A549 (cell line): ENCODE results near the gene DTNA. TPM values are rescaled to one million over a fixed set of nuclear protein-coding genes. Genes with fewer than 3 reads are reported as not detected.

Source experiments
- ATAC-seq, 2 experiments: fragments of 200-7000 bp in 1 of 2; fragments of >200 bp in 1 of 2; cut with Nextera tagmentation in 1 of 2; cut with Tn5 transposase in 1 of 2; 3 replicates each; pipeline versions ENCODE4 v1.8.0 to v1.9.1; 2018 to 2020; ENCODE audit warnings: mild to moderate bottlenecking in 1 of 2, moderate library complexity in 1 of 2
- CTCF ChIA-PET: fragments of 300-600 bp; sonication (Branson Sonifier 250); formaldehyde crosslinking; extraction: SDS; loops from one replicate; lab custom pipeline; 2021; ENCODE audit warnings: antibody characterized with exemption, inconsistent platforms; lab: Yijun Ruan, JAX
- POLR2A ChIA-PET: fragments of 350-600 bp; formaldehyde crosslinking; extraction: SDS; loops from one replicate; lab custom pipeline; 2021; ENCODE audit warnings: antibody characterized with exemption, inconsistent platforms; lab: Yijun Ruan, JAX
- DNase-seq, 2 experiments: peaks; one replicate each; pipeline versions ENCODE4 v3.0.0 to v3.0.0-alpha.2; 2011 to 2016; ENCODE audit warnings: low read depth in 1 of 2, low spot score in 1 of 2
- FAIRE-seq: peaks from 2 replicates; lab custom pipeline; 2011; peaks lifted over from hg19 to GRCh38; lab: Jason Lieb, UNC
- H3K27ac ChIP-seq, 2 experiments: fragments of >200 bp; sonication (Bioruptor Twin); formaldehyde crosslinking; 3 replicates each; pipeline ENCODE4 v1.5.1; 2016 to 2017
- H3K4me1 ChIP-seq: fragments of >200 bp; sonication (Bioruptor Twin); formaldehyde crosslinking; 3 replicates; pipeline ENCODE4 v1.6.1; 2016
- H3K4me2 ChIP-seq: fragments of >200 bp; sonication (Bioruptor Twin); formaldehyde crosslinking; 3 replicates; pipeline ENCODE4 v1.6.1; 2016
- H3K4me3 ChIP-seq: fragments of >200 bp; sonication (Bioruptor Twin); formaldehyde crosslinking; 3 replicates; pipeline ENCODE4 v1.5.1; 2016
- H3K9me3 ChIP-seq: fragments of >200 bp; sonication (Bioruptor Twin); formaldehyde crosslinking; 3 replicates; pipeline ENCODE4 v1.6.1; 2016
- BCL3 ChIP-seq: fragments of >200 bp; sonication (Bioruptor Twin); formaldehyde crosslinking; IDR thresholded peaks from 3 replicates; pipeline ENCODE4 v1.6.1; 2016
- CBX2 ChIP-seq: fragments of 200-600 bp; sonication (generic); IDR thresholded peaks from 2 replicates; pipeline ENCODE4 v1.6.1; 2016; ENCODE audit warnings: low read depth, mild to moderate bottlenecking, borderline replicate concordance
- CEBPB ChIP-seq, 2 experiments: fragments of >200 bp in 1 of 2; sonication (Bioruptor Twin) in 1 of 2; formaldehyde crosslinking in 1 of 2; IDR thresholded peaks; 2 replicates each; pipeline ENCODE4 v1.6.1; 2012 to 2016
- E2F6 ChIP-seq: IDR thresholded peaks from 2 replicates; pipeline ENCODE4 v1.6.1; 2012; ENCODE audit warnings: low read depth, borderline replicate concordance
- EP300 ChIP-seq, 2 experiments: fragments of >200 bp; sonication (Bioruptor Twin); formaldehyde crosslinking; IDR thresholded peaks; 2 replicates in 1 of 2; 3 replicates in 1 of 2; pipeline ENCODE4 v1.6.1; 2016 to 2017
- ESRRA ChIP-seq: fragments of 150-350 bp; IDR thresholded peaks from 2 replicates; pipeline ENCODE4 v1.6.1; 2014; ENCODE audit warnings: mild to moderate bottlenecking, low read length, borderline replicate concordance
- FOSB ChIP-seq: fragments of 250-450 bp; sonication (Bioruptor Pico); IDR thresholded peaks from 2 replicates; pipeline ENCODE4 v1.5.0; 2020; ENCODE audit warnings: mild to moderate bottlenecking, moderate library complexity
- HDAC2 ChIP-seq: fragments of 200-600 bp; sonication (generic); IDR thresholded peaks from 2 replicates; pipeline ENCODE4 v1.6.1; 2016
- HEYL ChIP-seq: fragments of 250-450 bp; sonication (Bioruptor Pico); IDR thresholded peaks from 2 replicates; pipeline ENCODE4 v1.8.0; 2021; ENCODE audit warnings: mild to moderate bottlenecking, moderate library complexity
- HOXA7 ChIP-seq: fragments of 250-450 bp; sonication (Bioruptor Pico); IDR thresholded peaks from 2 replicates; pipeline ENCODE4 v1.5.0; 2020; ENCODE audit warnings: mild to moderate bottlenecking, moderate library complexity
- JUN ChIP-seq, 2 experiments: fragments of >200 bp; sonication (Bioruptor Twin); formaldehyde crosslinking; IDR thresholded peaks; 2 replicates in 1 of 2; 3 replicates in 1 of 2; pipeline ENCODE4 v1.6.1; 2016 to 2017
- KDM1A ChIP-seq: fragments of 200-600 bp; sonication (generic); IDR thresholded peaks from 2 replicates; pipeline ENCODE4 v1.6.1; 2016; ENCODE audit warnings: low read depth, mild to moderate bottlenecking
- KDM5A ChIP-seq: fragments of 200-600 bp; sonication (generic); IDR thresholded peaks from 2 replicates; pipeline ENCODE4 v1.6.1; 2016; ENCODE audit warnings: antibody characterized with exemption, mild to moderate bottlenecking
- MAFK ChIP-seq: fragments of 450-650 bp; IDR thresholded peaks from 2 replicates; pipeline ENCODE4 v1.6.1; 2014; ENCODE audit not compliant: partially characterized antibody
- NPAS2 ChIP-seq: fragments of 250-450 bp; sonication (Bioruptor Pico); IDR thresholded peaks from 2 replicates; pipeline ENCODE4 v1.8.0; 2022; ENCODE audit warnings: mild to moderate bottlenecking, moderate library complexity, borderline replicate concordance
- NR3C1 ChIP-seq: fragments of >200 bp; sonication (Bioruptor Twin); formaldehyde crosslinking; IDR thresholded peaks from 3 replicates; pipeline ENCODE4 v1.6.1; 2017
- POLR2AphosphoS2 ChIP-seq: conservative IDR thresholded peaks from 2 replicates; pipeline ENCODE4 v1.6.1; 2012; ENCODE audit warnings: low read length, improper control_type of control experiment, inconsistent platforms
- RAD21 ChIP-seq, 2 experiments: fragments of >200 bp in 1 of 2; sonication (Bioruptor Twin) in 1 of 2; formaldehyde crosslinking in 1 of 2; IDR thresholded peaks in 1 of 2; conservative IDR thresholded peaks in 1 of 2; 2 replicates in 1 of 2; 3 replicates in 1 of 2; pipeline ENCODE4 v1.6.1; 2012 to 2018; ENCODE audit warnings: inconsistent platforms in 1 of 2
- RARB ChIP-seq: fragments of 250-450 bp; sonication (Bioruptor Pico); IDR thresholded peaks from 2 replicates; pipeline ENCODE4 v1.8.0; 2021; ENCODE audit warnings: mild to moderate bottlenecking, moderate library complexity
- RCOR1 ChIP-seq: fragments of 150-350 bp; IDR thresholded peaks from 2 replicates; pipeline ENCODE4 v1.6.1; 2014; ENCODE audit warnings: antibody characterized with exemption, low read length, low read depth
- RFX5 ChIP-seq: fragments of 450-650 bp; IDR thresholded peaks from 2 replicates; pipeline ENCODE4 v1.7.1; 2014; ENCODE audit warnings: antibody characterized with exemption, mild to moderate bottlenecking, moderate library complexity
- TFCP2L1 ChIP-seq: fragments of 250-450 bp; sonication (Bioruptor Pico); IDR thresholded peaks from 2 replicates; pipeline ENCODE4 v1.5.0; 2021; ENCODE audit warnings: mild to moderate bottlenecking
- TP53 ChIP-seq: fragments of 250-450 bp; sonication (Bioruptor Pico); IDR thresholded peaks from 2 replicates; pipeline ENCODE4 v1.5.0; 2021; ENCODE audit warnings: mild to moderate bottlenecking, moderate library complexity
- ZFP36 ChIP-seq: fragments of 450-650 bp; IDR thresholded peaks from 2 replicates; pipeline ENCODE4 v1.6.1; 2014; ENCODE audit warnings: borderline replicate concordance; ENCODE audit not compliant: partially characterized antibody
- ZSCAN20 ChIP-seq: fragments of 250-450 bp; sonication (Bioruptor Pico); IDR thresholded peaks from 2 replicates; pipeline ENCODE4 v1.8.0; 2022; ENCODE audit warnings: mild to moderate bottlenecking, moderate library complexity
- WGBS: methylation state at CpG from one replicate; pipeline ENCODE4 v1.1.6; 2017; ENCODE audit errors: missing lambda C conversion rate; 5-methylcytosine and 5-hydroxymethylcytosine counted together
- polyA plus RNA-seq, 4 experiments: library from polyadenylated mRNA; depleted of rRNA in 3 of 4; stranded (reverse); fragments of >200 nt; fragmentation: RNase III in 1 of 4; extraction: RNeasy Plus Mini Kit Qiagen cat#74134 plus additional on column Dnase treatment in 1 of 4; gene quantifications; 2 replicates in 3 of 4; 3 replicates in 1 of 4; pipeline ENCODE4 v1.2.3, GENCODE V29; 2011 to 2017
- TF ChIP-seq, protein P1 (sequence below): fragments of 250-450 bp; sonication (Bioruptor Pico); IDR thresholded peaks from 2 replicates; pipeline ENCODE4 v1.5.0; 2020; ENCODE audit warnings: low read depth, mild to moderate bottlenecking, moderate library complexity
- TF ChIP-seq, protein P2 (sequence below): fragments of 250-450 bp; sonication (Bioruptor Pico); IDR thresholded peaks from 2 replicates; pipeline ENCODE4 v1.5.0; 2021; ENCODE audit warnings: mild to moderate bottlenecking, moderate library complexity, borderline replicate concordance
- TF ChIP-seq, protein P3 (sequence below): fragments of >200 bp; sonication (Bioruptor Twin); formaldehyde crosslinking; IDR thresholded peaks from 2 replicates; pipeline ENCODE4 v1.6.1; 2016

DTNA gene
- polyA plus RNA-seq, 2 of the 4 experiments (the other 2 are of a cell fraction) = 0.12 TPM; not detected in 1

DNA sequence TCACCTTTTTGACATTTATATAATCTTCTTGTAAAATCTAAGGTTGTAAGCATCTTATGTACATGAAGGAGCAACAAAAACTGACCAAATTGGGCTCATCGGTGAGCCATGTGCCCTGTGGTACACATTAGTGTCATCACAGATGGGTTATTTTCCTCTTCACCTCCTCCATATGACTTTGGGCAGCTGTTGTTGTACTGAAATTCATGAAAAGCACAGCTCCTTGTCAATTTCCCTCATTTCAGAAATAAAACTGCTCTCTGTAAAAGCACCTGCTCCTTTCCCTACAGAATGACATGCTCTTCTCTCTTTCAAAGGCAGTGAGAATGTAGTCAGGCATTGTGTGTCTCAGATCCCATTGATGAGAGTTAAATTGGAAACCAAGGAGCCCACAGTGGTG, 42.0 kb downstream of the DTNA start:
- WGBS = 50% methylated on average over 1 of the region's 1 CpG
- Histone ChIP-seq H3K4me3 (no peak overlapping the region), H3K4me2 (no peak overlapping the region), H3K9me3 (no peaks in the 10 kb centered on the region), H3K4me1 (no peaks in the 10 kb centered on the region), H3K27ac (no peak overlapping the region)
- ChIA-PET CTCF (interaction anchor here (1.1 to 2.1 kb wide), 2 partner anchors 11 to 91 kb away, joined by 3 to 6 read pairs; no protein-coding TSS in a partner anchor), POLR2A (no interaction called here)
- TF ChIP-seq NR3C1 (no peak), MAFK (no peak), RARB (CRISPR knock-in tag) (no peak), TP53 (CRISPR knock-in tag) (no peak), EP300 (IDR thresholded peaks at IDR 0.05) (no peak), FOSB (CRISPR knock-in tag) (no peak), RFX5 (no peak), ZSCAN20 (CRISPR knock-in tag) (no peak), ESRRA (no peak), HEYL (CRISPR knock-in tag) (no peak), JUN (IDR thresholded peaks at IDR 0.05) (no peak), ZFP36 (no peak)
- TF ChIP-seq, protein P1, sequence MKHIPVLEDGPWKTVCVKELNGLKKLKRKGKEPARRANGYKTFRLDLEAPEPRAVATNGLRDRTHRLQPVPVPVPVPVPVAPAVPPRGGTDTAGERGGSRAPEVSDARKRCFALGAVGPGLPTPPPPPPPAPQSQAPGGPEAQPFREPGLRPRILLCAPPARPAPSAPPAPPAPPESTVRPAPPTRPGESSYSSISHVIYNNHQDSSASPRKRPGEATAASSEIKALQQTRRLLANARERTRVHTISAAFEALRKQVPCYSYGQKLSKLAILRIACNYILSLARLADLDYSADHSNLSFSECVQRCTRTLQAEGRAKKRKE (CRISPR knock-in tag) = no peak
- TF ChIP-seq, protein P2, sequence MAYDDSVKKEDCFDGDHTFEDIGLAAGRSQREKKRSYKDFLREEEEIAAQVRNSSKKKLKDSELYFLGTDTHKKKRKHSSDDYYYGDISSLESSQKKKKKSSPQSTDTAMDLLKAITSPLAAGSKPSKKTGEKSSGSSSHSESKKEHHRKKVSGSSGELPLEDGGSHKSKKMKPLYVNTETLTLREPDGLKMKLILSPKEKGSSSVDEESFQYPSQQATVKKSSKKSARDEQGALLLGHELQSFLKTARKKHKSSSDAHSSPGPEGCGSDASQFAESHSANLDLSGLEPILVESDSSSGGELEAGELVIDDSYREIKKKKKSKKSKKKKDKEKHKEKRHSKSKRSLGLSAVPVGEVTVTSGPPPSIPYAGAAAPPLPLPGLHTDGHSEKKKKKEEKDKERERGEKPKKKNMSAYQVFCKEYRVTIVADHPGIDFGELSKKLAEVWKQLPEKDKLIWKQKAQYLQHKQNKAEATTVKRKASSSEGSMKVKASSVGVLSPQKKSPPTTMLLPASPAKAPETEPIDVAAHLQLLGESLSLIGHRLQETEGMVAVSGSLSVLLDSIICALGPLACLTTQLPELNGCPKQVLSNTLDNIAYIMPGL (CRISPR knock-in tag) = no peak
- TF ChIP-seq, protein P3, sequence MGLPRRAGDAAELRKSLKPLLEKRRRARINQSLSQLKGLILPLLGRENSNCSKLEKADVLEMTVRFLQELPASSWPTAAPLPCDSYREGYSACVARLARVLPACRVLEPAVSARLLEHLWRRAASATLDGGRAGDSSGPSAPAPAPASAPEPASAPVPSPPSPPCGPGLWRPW = no peak
- no peak for ATAC-seq
- FAIRE-seq = no peak
- no peak for DNase-seq

- POLR2A ChIA-PET = no interaction called here
- CTCF ChIA-PET = no interaction called here
- no peak for TF ChIP-seq CEBPB (IDR thresholded peaks at IDR 0.05)
- FAIRE-seq (no peak), ATAC-seq (no peak), DNase-seq (no peak)
- Histone ChIP-seq H3K4me3 (no peak overlapping the region), H3K27ac (no peak overlapping the region), H3K9me3 (no peaks in the 10 kb centered on the region), H3K4me2 (no peak overlapping the region), H3K4me1 (no peaks in the 10 kb centered on the region)
- 24% methylated on average over 5 of the region's 5 CpGs for WGBS
Measured at GRCh38 chr18:34754300-34754699, 44.2 kb downstream of the DTNA start.

- DNase-seq (no peak), FAIRE-seq (no peak), ATAC-seq (no peak)
- ChIA-PET POLR2A (no interaction called here), CTCF (interaction anchor here (0.6 to 0.8 kb wide), 2 partner anchors 8 to 66 kb away, joined by 3 read pairs; no protein-coding TSS in a partner anchor)
- Histone ChIP-seq H3K4me3 (no peak overlapping the region), H3K9me3 (no peaks in the 10 kb centered on the region), H3K27ac (no peak overlapping the region), H3K4me1 (no peaks in the 10 kb centered on the region), H3K4me2 (no peak overlapping the region)
- 11% methylated on average over 5 of the region's 5 CpGs for WGBS
- TF ChIP-seq RAD21 (conservative IDR thresholded peaks at IDR 0.05 in 1 of 2, IDR thresholded peaks at IDR 0.05 in 1 of 2) = no peak
- TF ChIP-seq KDM5A = no peak
- no peak for TF ChIP-seq NPAS2
- TF ChIP-seq NR3C1 = no peak
- TF ChIP-seq E2F6 = no peak
- TF ChIP-seq BCL3 = no peak
- TF ChIP-seq RCOR1 = no peak
- no peak for TF ChIP-seq CBX2
- TF ChIP-seq HDAC2 = no peak
- no peak for TF ChIP-seq HOXA7
- TF ChIP-seq ZFP36 = no peak
- TF ChIP-seq POLR2AphosphoS2 = no peak
- no peak for TF ChIP-seq CEBPB (IDR thresholded peaks at IDR 0.05)
- no peak for TF ChIP-seq TFCP2L1 (CRISPR knock-in tag)
- TF ChIP-seq KDM1A = no peak
Measured at GRCh38 chr18:34757666-34758065, 47.6 kb downstream of the DTNA start.
